Measurements from ENCODE around the gene RBM20.

- no peak for TF ChIP-seq POLR2A (IDR thresholded peaks at IDR 0.05)
- TF ChIP-seq CTCF (IDR thresholded peaks at IDR 0.05) = no peak
Observed at GRCh38 chr10:110759523-110759922, 115.4 kb downstream of the RBM20 start.

All from uterus (tissue), 2 donors.